Activated T-helper 17 cell treated with anti-CD3 and anti-CD28 coated beads, Interleukin-2, amount 50 U/mL, for 72 hours (primary cell): ENCODE results near the gene LRRFIP1. TPM values are rescaled to one million over a fixed set of nuclear protein-coding genes. Genes with fewer than 3 reads are reported as not detected.
"Not testable (repeated sequence)": the region's sequence is repeated elsewhere in the genome, so short reads cannot be mapped to it uniquely, and the experiment has no call there.

Source experiments
- ATAC-seq: fragments of 150-1000 bp; cut with Tn5 transposase; replicated peaks from 2 replicates; pipeline ENCODE4 v1.10.0; 2021; ENCODE audit warnings: mild to moderate bottlenecking, moderate library complexity
- H3K27ac Mint-ChIP-seq: one replicate; pipeline ENCODE4 v1.8.0; 2022; ENCODE audit warnings: mixed read lengths
- H3K27me3 Mint-ChIP-seq: one replicate; pipeline ENCODE4 v1.8.0; 2022; ENCODE audit warnings: mixed read lengths
- H3K36me3 Mint-ChIP-seq: one replicate; pipeline ENCODE4 v1.8.0; 2022; ENCODE audit warnings: low read depth, mild to moderate bottlenecking, mixed read lengths
- H3K4me1 Mint-ChIP-seq: one replicate; pipeline ENCODE4 v1.8.0; 2022; ENCODE audit warnings: mixed read lengths
- H3K4me3 Mint-ChIP-seq: one replicate; pipeline ENCODE4 v1.8.0; 2022; ENCODE audit warnings: mild to moderate bottlenecking, mixed read lengths
- H3K9me3 Mint-ChIP-seq: one replicate; pipeline ENCODE4 v1.8.0; 2022; ENCODE audit warnings: mixed read lengths
- total RNA-seq, 2 donors: library from RNA; stranded (reverse); gene quantifications; one replicate each; pipeline ENCODE4 v1.2.3, GENCODE V29; 2022

LRRFIP1 gene
- total RNA-seq, 2 donors from 2014 or later = 271 to 319 TPM

- Mint-ChIP-seq H3K36me3 (peaks cover 100% of the 10 kb centered on the region), H3K4me3 (no peak overlapping the region), H3K4me1 (peaks cover 11% of the 10 kb centered on the region), H3K27ac (no peak overlapping the region), H3K27me3 (no peaks in the 10 kb centered on the region), H3K9me3 (no peaks in the 10 kb centered on the region)
- ATAC-seq = no peak
These were observed 130.2 kb downstream of the LRRFIP1 start for GRCh38 chr2:237757616-237758015.

- H3K27ac Mint-ChIP-seq = no peak overlapping the region
- H3K4me1 Mint-ChIP-seq = peaks cover 11% of the 10 kb centered on the region
- peaks cover 100% of the 10 kb centered on the region for H3K36me3 Mint-ChIP-seq
- no peak for ATAC-seq
- H3K9me3 Mint-ChIP-seq = no peaks in the 10 kb centered on the region
- H3K27me3 Mint-ChIP-seq = no peaks in the 10 kb centered on the region
- no peak overlapping the region for H3K4me3 Mint-ChIP-seq
These were observed 130.8 kb downstream of the LRRFIP1 start for GRCh38 chr2:237758185-237758584.

- H3K4me1 Mint-ChIP-seq = peaks cover 14% of the 10 kb centered on the region
- no peaks in the 10 kb centered on the region for H3K27me3 Mint-ChIP-seq
- no peak for ATAC-seq
- H3K4me3 Mint-ChIP-seq = no peak overlapping the region
- H3K36me3 Mint-ChIP-seq = peaks cover 100% of the 10 kb centered on the region
- peak overlapping the region; percentile 41 for H3K27ac Mint-ChIP-seq
- no peaks in the 10 kb centered on the region for H3K9me3 Mint-ChIP-seq
These were observed 131.8 kb downstream of the LRRFIP1 start for GRCh38 chr2:237759176-237759575.

DNA sequence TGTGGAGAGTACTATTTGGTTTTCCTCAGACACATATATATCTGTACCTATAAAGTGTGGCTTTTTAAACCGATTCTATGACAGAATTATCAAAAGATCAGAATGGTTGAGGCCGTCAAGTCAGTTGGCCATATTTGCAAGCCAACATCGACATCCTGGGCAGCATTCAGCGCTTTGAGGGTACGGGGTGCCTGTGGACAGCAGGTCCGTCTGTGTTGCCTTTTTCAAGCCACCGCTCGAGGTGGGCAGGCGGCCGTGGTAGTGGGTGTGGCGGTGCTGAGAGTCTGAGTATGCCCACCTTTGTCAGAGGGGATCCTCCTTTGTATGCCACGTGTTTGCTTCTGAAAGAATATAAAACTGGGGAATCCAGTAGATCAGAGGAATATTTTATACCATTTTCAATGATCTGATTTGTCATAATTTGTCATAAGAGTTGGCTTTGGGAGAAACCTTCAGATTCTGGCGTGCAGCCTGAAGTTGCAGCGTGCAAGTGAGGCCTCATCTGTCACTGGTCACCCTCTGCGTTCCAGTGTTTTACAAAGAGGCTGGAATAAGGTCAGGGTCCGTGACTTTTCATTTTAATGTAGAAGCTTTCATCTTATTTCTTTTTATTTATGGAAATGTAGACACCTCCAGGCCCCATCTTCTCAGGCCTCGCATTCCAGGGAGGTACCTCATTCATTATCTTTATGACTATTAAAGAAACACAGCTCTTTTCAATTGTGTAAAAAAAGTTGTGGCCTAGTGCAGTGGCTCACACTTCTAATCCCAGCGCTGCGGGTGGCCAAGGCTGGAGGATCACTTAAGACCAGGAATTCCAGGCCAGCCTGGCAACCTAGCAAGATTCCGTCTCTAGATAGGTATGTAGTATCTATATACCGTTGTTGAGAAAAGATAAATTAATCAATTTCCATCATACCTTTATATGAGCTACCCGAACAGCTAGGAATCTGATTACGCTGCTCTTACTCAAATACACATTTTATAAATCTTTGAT, 133.4 kb downstream of the LRRFIP1 start:
- ATAC-seq = no peak
- Mint-ChIP-seq H3K27ac (peak overlapping the region; percentile 52), H3K36me3 (peaks cover 98% of the 10 kb centered on the region), H3K9me3 (no peaks in the 10 kb centered on the region), H3K4me3 (no peak overlapping the region), H3K4me1 (peaks cover 14% of the 10 kb centered on the region), H3K27me3 (no peaks in the 10 kb centered on the region)

DNA sequence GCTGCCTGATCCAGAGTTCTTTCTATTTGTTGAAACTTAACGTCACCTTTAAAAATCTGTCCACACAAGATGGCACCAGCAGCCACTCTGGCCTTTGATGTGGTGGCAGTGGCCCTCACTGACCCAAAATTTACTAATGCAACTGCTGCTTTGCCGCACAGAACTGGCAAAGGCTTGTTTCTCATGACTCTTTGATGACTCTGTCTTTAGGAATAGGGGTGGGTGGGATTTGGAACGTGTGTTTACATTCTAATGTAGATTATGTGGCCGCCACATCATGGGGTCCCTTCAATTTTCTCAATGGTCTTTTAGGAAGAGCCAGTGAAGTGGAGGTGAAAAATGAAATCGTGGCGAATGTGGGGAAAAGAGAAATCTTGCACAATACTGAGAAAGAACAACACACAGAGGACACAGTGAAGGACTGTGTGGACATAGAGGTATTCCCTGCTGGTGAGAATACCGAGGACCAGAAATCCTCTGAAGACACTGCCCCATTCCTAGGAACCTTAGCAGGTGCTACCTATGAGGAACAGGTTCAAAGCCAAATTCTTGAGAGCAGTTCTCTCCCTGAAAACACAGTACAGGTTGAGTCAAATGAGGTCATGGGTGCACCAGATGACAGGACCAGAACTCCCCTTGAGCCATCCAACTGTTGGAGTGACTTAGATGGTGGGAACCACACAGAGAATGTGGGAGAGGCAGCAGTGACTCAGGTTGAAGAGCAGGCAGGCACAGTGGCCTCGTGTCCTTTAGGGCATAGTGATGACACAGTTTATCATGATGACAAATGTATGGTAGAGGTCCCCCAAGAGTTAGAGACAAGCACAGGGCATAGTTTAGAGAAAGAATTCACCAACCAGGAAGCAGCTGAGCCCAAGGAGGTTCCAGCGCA, 135.2 kb downstream of the LRRFIP1 start:
- Mint-ChIP-seq H3K27ac (peak overlapping the region; percentile 56), H3K4me1 (peaks cover 14% of the 10 kb centered on the region), H3K36me3 (peaks cover 98% of the 10 kb centered on the region)
- peak; percentile 92 for ATAC-seq
- not testable (repeated sequence) for H3K4me3 Mint-ChIP-seq, H3K27me3 Mint-ChIP-seq, H3K9me3 Mint-ChIP-seq

DNA sequence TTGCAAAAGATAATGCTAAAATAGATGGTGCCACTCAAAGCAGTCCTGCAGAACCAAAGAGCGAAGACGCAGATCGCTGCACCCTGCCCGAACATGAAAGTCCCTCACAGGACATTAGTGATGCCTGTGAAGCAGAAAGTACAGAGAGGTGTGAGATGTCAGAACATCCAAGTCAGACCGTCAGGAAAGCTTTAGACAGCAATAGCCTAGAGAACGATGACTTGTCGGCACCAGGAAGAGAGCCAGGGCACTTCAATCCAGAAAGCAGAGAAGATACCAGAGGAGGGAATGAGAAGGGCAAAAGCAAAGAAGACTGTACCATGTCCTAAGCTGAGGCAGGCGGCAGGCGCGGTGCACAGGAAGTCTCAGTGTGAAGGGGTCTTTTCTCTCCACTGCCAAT, 136.4 kb downstream of the LRRFIP1 start:
- H3K4me1 Mint-ChIP-seq = peaks cover 14% of the 10 kb centered on the region
- H3K27me3 Mint-ChIP-seq = no peaks in the 10 kb centered on the region
- H3K9me3 Mint-ChIP-seq = no peaks in the 10 kb centered on the region
- H3K36me3 Mint-ChIP-seq = peaks cover 98% of the 10 kb centered on the region
- H3K27ac Mint-ChIP-seq = peak overlapping the region; percentile 56
- no peak for ATAC-seq
- no peak overlapping the region for H3K4me3 Mint-ChIP-seq

GRCh38 chr2:237765122-237765521, 137.7 kb downstream of the LRRFIP1 start:
- not testable (repeated sequence) for H3K9me3 Mint-ChIP-seq, H3K4me3 Mint-ChIP-seq, ATAC-seq, H3K27ac Mint-ChIP-seq, H3K27me3 Mint-ChIP-seq
- peaks cover 98% of the 10 kb centered on the region for H3K36me3 Mint-ChIP-seq
- peaks cover 12% of the 10 kb centered on the region for H3K4me1 Mint-ChIP-seq

DNA sequence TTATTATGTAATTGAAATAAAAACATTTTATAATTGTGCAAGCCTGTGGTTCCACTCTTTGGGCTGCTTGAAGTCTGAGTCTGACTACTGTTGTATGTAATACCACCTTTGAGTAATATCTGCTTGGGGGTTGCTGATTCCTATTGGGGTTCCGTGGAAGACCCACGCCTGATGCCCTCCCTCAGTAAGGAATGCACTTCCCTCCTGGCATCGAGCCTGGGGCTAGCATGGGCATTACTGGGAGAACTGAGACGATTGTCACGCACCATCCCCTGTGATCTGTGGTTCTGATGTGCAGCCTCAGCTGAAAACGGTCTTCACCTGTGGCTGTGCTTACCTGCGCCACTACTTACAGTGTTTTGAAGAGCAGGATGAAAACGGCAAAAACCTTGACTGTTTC, 138.5 kb downstream of the LRRFIP1 start:
- Mint-ChIP-seq H3K9me3 (no peaks in the 10 kb centered on the region), H3K36me3 (peaks cover 98% of the 10 kb centered on the region), H3K27ac (no peak overlapping the region), H3K27me3 (no peaks in the 10 kb centered on the region), H3K4me1 (peaks cover 10% of the 10 kb centered on the region), H3K4me3 (no peak overlapping the region)
- no peak for ATAC-seq

DNA sequence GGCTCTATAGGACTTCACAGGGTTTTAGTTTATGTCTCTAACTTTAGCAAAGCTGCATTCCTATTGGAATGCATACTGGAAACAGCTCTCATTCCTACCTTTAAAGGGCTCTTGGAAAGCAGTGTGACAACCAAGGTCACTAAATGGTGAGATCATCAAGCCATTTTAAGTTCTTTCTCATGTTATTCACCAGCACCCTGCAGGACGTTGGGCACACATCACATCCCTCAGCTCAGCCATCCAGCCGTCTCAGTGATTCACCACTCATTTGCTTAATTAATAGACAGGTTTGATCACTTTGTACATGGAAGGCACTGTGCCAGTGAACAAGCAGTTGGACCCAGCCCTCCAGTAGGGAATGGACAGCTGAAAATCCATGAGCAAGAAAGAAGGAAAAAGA, 139.0 kb downstream of the LRRFIP1 start:
- H3K27ac Mint-ChIP-seq = peak overlapping the region; percentile 67
- no peak overlapping the region for H3K4me3 Mint-ChIP-seq
- ATAC-seq = no peak
- H3K27me3 Mint-ChIP-seq = no peaks in the 10 kb centered on the region
- no peaks in the 10 kb centered on the region for H3K9me3 Mint-ChIP-seq
- H3K36me3 Mint-ChIP-seq = peaks cover 98% of the 10 kb centered on the region
- H3K4me1 Mint-ChIP-seq = peaks cover 10% of the 10 kb centered on the region

- H3K27ac Mint-ChIP-seq = peak overlapping the region; percentile 85
- H3K27me3 Mint-ChIP-seq = no peaks in the 10 kb centered on the region
- H3K4me3 Mint-ChIP-seq = no peak overlapping the region
- H3K4me1 Mint-ChIP-seq = peaks cover 5% of the 10 kb centered on the region
- peaks cover 100% of the 10 kb centered on the region for H3K36me3 Mint-ChIP-seq
- no peaks in the 10 kb centered on the region for H3K9me3 Mint-ChIP-seq
- ATAC-seq = no peak
These were observed 145.1 kb downstream of the LRRFIP1 start for GRCh38 chr2:237772513-237772912.

DNA sequence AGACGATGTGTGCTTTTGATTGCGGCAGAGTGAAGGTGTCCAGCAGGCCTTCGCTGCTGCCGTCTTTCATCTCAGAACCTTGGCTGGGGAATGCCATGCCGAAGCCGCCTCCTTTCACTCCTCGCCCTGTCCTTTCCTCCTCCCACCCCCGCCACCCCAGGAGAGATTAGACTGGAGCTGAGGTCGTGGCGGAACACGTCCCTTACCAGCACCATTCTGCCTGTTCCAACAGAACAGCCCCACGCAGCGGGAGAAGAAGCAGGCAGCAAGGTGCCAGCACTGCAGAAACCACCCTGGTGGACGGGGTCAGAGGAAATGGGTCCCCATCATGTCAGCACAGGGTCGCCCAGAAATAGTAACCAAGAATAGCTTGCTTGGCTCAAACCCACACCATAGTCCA, 146.4 kb downstream of the LRRFIP1 start:
- no peak for ATAC-seq
- Mint-ChIP-seq H3K36me3 (peaks cover 100% of the 10 kb centered on the region), H3K9me3 (no peaks in the 10 kb centered on the region), H3K27me3 (no peaks in the 10 kb centered on the region), H3K4me3 (no peak overlapping the region), H3K4me1 (peaks cover 5% of the 10 kb centered on the region), H3K27ac (peak overlapping the region; percentile 53)

- H3K4me3 Mint-ChIP-seq = no peak overlapping the region
- no peaks in the 10 kb centered on the region for H3K27me3 Mint-ChIP-seq
- H3K4me1 Mint-ChIP-seq = peaks cover 5% of the 10 kb centered on the region
- ATAC-seq = peak; percentile 79
- peak overlapping the region; percentile 89 for H3K27ac Mint-ChIP-seq
- peaks cover 100% of the 10 kb centered on the region for H3K36me3 Mint-ChIP-seq
- no peaks in the 10 kb centered on the region for H3K9me3 Mint-ChIP-seq
These were observed 147.6 kb downstream of the LRRFIP1 start for GRCh38 chr2:237774811-237775553.

- H3K4me3 Mint-ChIP-seq = no peak overlapping the region
These were observed 152.1 kb downstream of the LRRFIP1 start for GRCh38 chr2:237779521-237779920.

GRCh38 chr2:237782181-237782580, 154.8 kb downstream of the LRRFIP1 start:
- Mint-ChIP-seq H3K4me3 (no peak overlapping the region), H3K27me3 (no peaks in the 10 kb centered on the region), H3K27ac (peak overlapping the region; percentile 58), H3K4me1 (no peaks in the 10 kb centered on the region), H3K36me3 (peaks cover 93% of the 10 kb centered on the region), H3K9me3 (no peaks in the 10 kb centered on the region)
- no peak for ATAC-seq

More at GRCh38 chr2:237779521-237779920, 152.1 kb downstream of the LRRFIP1 start:
- peaks cover 5% of the 10 kb centered on the region for H3K4me1 Mint-ChIP-seq
- H3K27ac Mint-ChIP-seq = no peak overlapping the region
- H3K9me3 Mint-ChIP-seq = no peaks in the 10 kb centered on the region
- no peak for ATAC-seq
- peaks cover 95% of the 10 kb centered on the region for H3K36me3 Mint-ChIP-seq
- no peaks in the 10 kb centered on the region for H3K27me3 Mint-ChIP-seq
